H9 (cell line): ENCODE data around the gene MT1M. TPM values are rescaled to one million over a fixed set of nuclear protein-coding genes. Genes with fewer than 3 reads are reported as not detected.

Experiments
- DNase-seq: peaks from one replicate; pipeline ENCODE4 v3.0.0-alpha.2; 2017
- H2AFZ ChIP-seq: one replicate; pipeline ENCODE4 v1.6.1; 2013; ENCODE audit warnings: mild to moderate bottlenecking, low read length, control low read depth, moderate library complexity
- H2AK5ac ChIP-seq: 2 replicates; pipeline ENCODE4 v1.6.1; 2013; ENCODE audit warnings: low read length, control low read depth, mixed read lengths; ENCODE audit not compliant: insufficient read length
- H2BK120ac ChIP-seq: one replicate; pipeline ENCODE4 v1.6.1; 2013; ENCODE audit warnings: low read depth, mild to moderate bottlenecking, low read length, control low read depth, inconsistent platforms; ENCODE audit not compliant: poor library complexity, severe bottlenecking
- H2BK12ac ChIP-seq: 2 replicates; pipeline ENCODE4 v1.6.1; 2013; ENCODE audit warnings: low read length, control low read depth, mixed read lengths, low read depth; ENCODE audit not compliant: insufficient read length
- H2BK15ac ChIP-seq: 2 replicates; pipeline ENCODE4 v1.6.1; 2013; ENCODE audit warnings: low read depth, low read length, control low read depth
- H2BK20ac ChIP-seq: one replicate; pipeline ENCODE4 v1.6.1; 2013; ENCODE audit warnings: low read depth, mild to moderate bottlenecking, low read length, control low read depth, inconsistent platforms; ENCODE audit not compliant: poor library complexity, severe bottlenecking
- H2BK5ac ChIP-seq: 2 replicates; pipeline ENCODE4 v1.6.1; 2013; ENCODE audit warnings: low read length, control low read depth, mixed read lengths; ENCODE audit not compliant: insufficient read length
- H3K14ac ChIP-seq: 2 replicates; pipeline ENCODE4 v1.6.1; 2013; ENCODE audit warnings: low read length, control low read depth; ENCODE audit not compliant: insufficient read depth
- H3K18ac ChIP-seq: 2 replicates; pipeline ENCODE4 v1.6.1; 2013; ENCODE audit warnings: low read depth, mild to moderate bottlenecking, mixed read lengths, low read length, control low read depth; ENCODE audit not compliant: insufficient read length
- H3K23ac ChIP-seq: 2 replicates; pipeline ENCODE4 v1.6.1; 2013; ENCODE audit warnings: low read length, control low read depth, mixed read lengths, low read depth; ENCODE audit not compliant: insufficient read length
- H3K23me2 ChIP-seq: 2 replicates; pipeline ENCODE4 v1.6.1; 2013; ENCODE audit warnings: low read depth, mild to moderate bottlenecking, mixed read lengths, low read length, control low read depth; ENCODE audit not compliant: insufficient read length, poor library complexity, severe bottlenecking
- H3K27ac ChIP-seq: 2 replicates; pipeline ENCODE4 v1.5.1; 2013; ENCODE audit warnings: low read length, control low read depth, mixed read lengths, low read depth; ENCODE audit not compliant: insufficient read length
- H3K27me3 ChIP-seq: 2 replicates; pipeline ENCODE4 v1.6.1; 2013; ENCODE audit warnings: low read length, control low read depth, inconsistent platforms; ENCODE audit not compliant: insufficient read depth
- H3K4ac ChIP-seq: 2 replicates; pipeline ENCODE4 v1.6.1; 2013; ENCODE audit warnings: low read depth, mild to moderate bottlenecking, control low read depth, inconsistent platforms, low read length, moderate library complexity
- H3K4me1 ChIP-seq: 2 replicates; pipeline ENCODE4 v1.6.1; 2013; ENCODE audit warnings: low read length, control low read depth, inconsistent platforms; ENCODE audit not compliant: insufficient read depth
- H3K4me2 ChIP-seq: 2 replicates; pipeline ENCODE4 v1.6.1; 2013; ENCODE audit warnings: low read length, control low read depth, mixed read lengths; ENCODE audit not compliant: insufficient read length, insufficient read depth
- H3K56ac ChIP-seq: 2 replicates; pipeline ENCODE4 v1.6.1; 2013; ENCODE audit warnings: low read depth, mild to moderate bottlenecking, mixed read lengths, low read length, control low read depth; ENCODE audit not compliant: insufficient read length
- H3K79me1 ChIP-seq: 2 replicates; pipeline ENCODE4 v1.6.1; 2013; ENCODE audit warnings: low read depth, mild to moderate bottlenecking, moderate library complexity, low read length, control low read depth, inconsistent platforms; ENCODE audit not compliant: insufficient read depth, poor library complexity, severe bottlenecking
- H3K79me2 ChIP-seq: 2 replicates; pipeline ENCODE4 v1.6.1; 2013; ENCODE audit warnings: low read length, control low read depth, inconsistent platforms; ENCODE audit not compliant: insufficient read depth
- H3K9ac ChIP-seq: 2 replicates; pipeline ENCODE4 v1.6.1; 2013; ENCODE audit warnings: low read length, control low read depth, mixed read lengths; ENCODE audit not compliant: insufficient read length; ENCODE audit errors: extremely low read depth
- H3K9me3 ChIP-seq: one replicate; pipeline ENCODE4 v1.6.1; 2013; ENCODE audit warnings: low read depth, low read length, inconsistent platforms; ENCODE audit not compliant: control insufficient read depth
- H3T11ph ChIP-seq: one replicate; pipeline ENCODE4 v1.6.1; 2013; ENCODE audit warnings: mild to moderate bottlenecking, low read length, control low read depth, inconsistent platforms
- H4K20me1 ChIP-seq: one replicate; pipeline ENCODE4 v1.6.1; 2013; ENCODE audit not compliant: control insufficient read depth, insufficient read length, insufficient read depth
- H4K5ac ChIP-seq: 2 replicates; pipeline ENCODE4 v1.6.1; 2013; ENCODE audit warnings: low read depth, mild to moderate bottlenecking, mixed read lengths, low read length, control low read depth; ENCODE audit not compliant: insufficient read length
- H4K8ac ChIP-seq: replicated peaks from 2 replicates; pipeline ENCODE4 v1.6.1; 2013; ENCODE audit warnings: low read length, control low read depth, mixed read lengths, low read depth; ENCODE audit not compliant: insufficient read length
- H4K91ac ChIP-seq: 2 replicates; pipeline ENCODE4 v1.6.1; 2013; ENCODE audit warnings: low read depth, mild to moderate bottlenecking, moderate library complexity, mixed read lengths, low read length, control low read depth; ENCODE audit not compliant: insufficient read length
- H3K27ac Mint-ChIP-seq, 3 experiments: 2 replicates in 2 of 3; 3 replicates in 1 of 3; pipeline ENCODE4 v1.8.0; 2020 to 2021; ENCODE audit warnings: mixed read lengths in 3 of 3, mild to moderate bottlenecking in 1 of 3, moderate library complexity in 1 of 3
- H3K27me3 Mint-ChIP-seq: 2 replicates; pipeline ENCODE4 v1.8.0; 2021; ENCODE audit warnings: low read depth, mild to moderate bottlenecking, moderate library complexity, mixed read lengths
- H3K36me3 Mint-ChIP-seq, 3 experiments: 2 replicates in 2 of 3; 3 replicates in 1 of 3; pipeline ENCODE4 v1.8.0; 2020 to 2021; ENCODE audit warnings: low read depth in 3 of 3, mixed read lengths in 3 of 3; ENCODE audit not compliant: insufficient read depth in 1 of 3
- H3K4me1 Mint-ChIP-seq, 2 experiments: 2 replicates each; pipeline ENCODE4 v1.8.0; 2020; ENCODE audit warnings: mixed read lengths in 2 of 2
- H3K4me3 Mint-ChIP-seq, 2 experiments: 2 replicates in 1 of 2; 3 replicates in 1 of 2; pipeline ENCODE4 v1.8.0; 2020 to 2021; ENCODE audit warnings: mild to moderate bottlenecking in 2 of 2, mixed read lengths in 2 of 2, moderate library complexity in 1 of 2
- H3K9me3 Mint-ChIP-seq, 2 experiments: 2 replicates in 1 of 2; 3 replicates in 1 of 2; pipeline ENCODE4 v1.8.0; 2020; ENCODE audit warnings: mild to moderate bottlenecking in 2 of 2, mixed read lengths in 2 of 2, moderate library complexity in 1 of 2
- WGBS: extraction: QIAGEN DNeasy Blood & Tissue Kit; methylation state at CpG from one replicate; pipeline ENCODE4 v1.1.7; 2013; ENCODE audit warnings: missing lambda C conversion rate, low lambda C conversion rate, mixed read lengths; ENCODE audit not compliant: insufficient read length; ENCODE audit errors: extremely low coverage; 5-methylcytosine and 5-hydroxymethylcytosine counted together
- total RNA-seq: library from RNA; stranded (reverse); gene quantifications from 2 replicates; pipeline ENCODE4 v1.2.1, GENCODE V29; 2021
- TF ChIP-seq, protein P1 (sequence below): fragments of 200-600 bp; sonication (generic); conservative IDR thresholded peaks from 3 replicates; pipeline ENCODE4 v1.8.0; 2021; ENCODE audit warnings: antibody characterized with exemption, mild to moderate bottlenecking

Gene MT1M
- total RNA-seq, 1 experiment from 2014 or later = 1.4 TPM

- no peak overlapping the region for H3K4me2 ChIP-seq
- H3K27ac ChIP-seq = no peak overlapping the region
- TF ChIP-seq, protein P1, sequence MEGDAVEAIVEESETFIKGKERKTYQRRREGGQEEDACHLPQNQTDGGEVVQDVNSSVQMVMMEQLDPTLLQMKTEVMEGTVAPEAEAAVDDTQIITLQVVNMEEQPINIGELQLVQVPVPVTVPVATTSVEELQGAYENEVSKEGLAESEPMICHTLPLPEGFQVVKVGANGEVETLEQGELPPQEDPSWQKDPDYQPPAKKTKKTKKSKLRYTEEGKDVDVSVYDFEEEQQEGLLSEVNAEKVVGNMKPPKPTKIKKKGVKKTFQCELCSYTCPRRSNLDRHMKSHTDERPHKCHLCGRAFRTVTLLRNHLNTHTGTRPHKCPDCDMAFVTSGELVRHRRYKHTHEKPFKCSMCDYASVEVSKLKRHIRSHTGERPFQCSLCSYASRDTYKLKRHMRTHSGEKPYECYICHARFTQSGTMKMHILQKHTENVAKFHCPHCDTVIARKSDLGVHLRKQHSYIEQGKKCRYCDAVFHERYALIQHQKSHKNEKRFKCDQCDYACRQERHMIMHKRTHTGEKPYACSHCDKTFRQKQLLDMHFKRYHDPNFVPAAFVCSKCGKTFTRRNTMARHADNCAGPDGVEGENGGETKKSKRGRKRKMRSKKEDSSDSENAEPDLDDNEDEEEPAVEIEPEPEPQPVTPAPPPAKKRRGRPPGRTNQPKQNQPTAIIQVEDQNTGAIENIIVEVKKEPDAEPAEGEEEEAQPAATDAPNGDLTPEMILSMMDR = no peak
- H3K9me3 ChIP-seq = no peaks in the 10 kb centered on the region
- Mint-ChIP-seq H3K27ac (no peak overlapping the region), H3K9me3 (no peaks in the 10 kb centered on the region; a peak in 1 of 5 replicates), H3K36me3 (peaks cover 3 to 6% (median 3%) of the 10 kb centered on the region in 3 experiments; a peak in 4 of 7 replicates), H3K4me3 (no peak overlapping the region), H3K27me3 (peaks cover 54% of the 10 kb centered on the region), H3K4me1 (peaks cover 43 to 47% of the 10 kb centered on the region in 2 experiments)
- H2AK5ac ChIP-seq = no peak overlapping the region
- H3K18ac ChIP-seq = no peak overlapping the region
- H3K4me1 ChIP-seq = 0 out of 2 replicates have a peak, but pooled peaks cover 2% of the 10 kb centered on the region
- no peak overlapping the region for H3K9ac ChIP-seq
- no peak overlapping the region for H3K23ac ChIP-seq
- no peak overlapping the region for H3K56ac ChIP-seq
- no peaks in the 10 kb centered on the region; the same call in 1 of the 2 replicates for H3K27me3 ChIP-seq
- no peak for DNase-seq
- peaks cover 15% of the 10 kb centered on the region for H3K23me2 ChIP-seq
- H2BK15ac ChIP-seq = no peak overlapping the region
- no peak overlapping the region for H4K91ac ChIP-seq
- H2BK12ac ChIP-seq = no peak overlapping the region
- no peaks in the 10 kb centered on the region for H4K20me1 ChIP-seq
- H3K14ac ChIP-seq = no peak overlapping the region
- H3T11ph ChIP-seq = no peak overlapping the region
- H3K79me2 ChIP-seq = no peaks in the 10 kb centered on the region
- no peak overlapping the region for H2BK120ac ChIP-seq
- WGBS = no CpG with 5 or more reads among the region's 3 CpGs
- no peaks in the 10 kb centered on the region for H3K79me1 ChIP-seq
- H4K8ac ChIP-seq = no peak overlapping the region
- H3K4ac ChIP-seq = no peak overlapping the region
- no peak overlapping the region for H2BK5ac ChIP-seq
- H2BK20ac ChIP-seq = no peak overlapping the region
- no peak overlapping the region for H2AFZ ChIP-seq
- no peak overlapping the region for H4K5ac ChIP-seq
These were observed 46.7 kb downstream of the MT1M start for GRCh38 chr16:56679078-56679730.
